Heart left ventricle (tissue), 16 donors: Measurements from ENCODE around the gene CCNJL. TPM values are rescaled to one million over a fixed set of nuclear protein-coding genes. Genes with fewer than 3 reads are reported as not detected.

ENCODE experiments used
- ATAC-seq, 4 donors: fragments of 200-7000 bp; cut with Tn5 transposase; one replicate each; pipeline ENCODE4 v1.9.1; 2020 to 2022; ENCODE audit warnings: moderate library complexity in 4 of 4, mild to moderate bottlenecking in 3 of 4, moderate number of reproducible peaks in 1 of 4
- DNase-seq, 5 donors: peaks; one replicate each; pipeline ENCODE4 v3.0.0-alpha.2; 2020
- H3K27ac ChIP-seq, 12 donors: fragments of 200-600 bp; sonication (generic) in 4 of 12; one replicate each; pipeline versions ENCODE4 v1.5.0 to v1.8.0; 2016 to 2022; ENCODE audit warnings: mild to moderate bottlenecking in 2 of 12
- H3K27me3 ChIP-seq, 9 donors: fragments of 200-600 bp; sonication (generic) in 2 of 9; one replicate each; pipeline versions ENCODE4 v1.5.1 to v1.8.0; 2016 to 2022; ENCODE audit warnings: mild to moderate bottlenecking in 3 of 9
- H3K36me3 ChIP-seq, 9 donors: fragments of 200-600 bp; sonication (generic) in 2 of 9; one replicate each; pipeline versions ENCODE4 v1.5.0 to v1.8.0; 2018 to 2022; ENCODE audit warnings: mild to moderate bottlenecking in 2 of 9
- H3K4me1 ChIP-seq, 12 donors: fragments of 200-600 bp; sonication (generic) in 4 of 12; one replicate each; pipeline versions ENCODE4 v1.5.0 to v1.8.0; 2016 to 2022; ENCODE audit warnings: mild to moderate bottlenecking in 3 of 12
- H3K4me3 ChIP-seq, 12 donors: fragments of 200-600 bp; sonication (generic) in 4 of 12; one replicate each; pipeline versions ENCODE4 v1.5.0 to v1.8.0; 2017 to 2022; ENCODE audit warnings: mild to moderate bottlenecking in 9 of 12, moderate library complexity in 4 of 12
- H3K9me3 ChIP-seq, 12 donors: fragments of 200-600 bp; sonication (generic) in 4 of 12; one replicate each; pipeline versions ENCODE4 v1.5.0 to v1.8.0; 2016 to 2022; ENCODE audit warnings: mild to moderate bottlenecking in 1 of 12
- POLR2A ChIP-seq, 2 donors: fragments of 450-650 bp; IDR thresholded peaks; one replicate each; pipeline ENCODE4 v1.6.1; 2017; ENCODE audit warnings: antibody characterized with exemption in 2 of 2, mild to moderate bottlenecking in 2 of 2, moderate library complexity in 2 of 2
- WGBS, 4 donors: extraction: QIAGEN DNeasy Blood & Tissue Kit in 2 of 4; methylation state at CpG; one replicate each; pipeline versions ENCODE4 v1.1.5 to v1.1.7; 2013 to 2018; 5-methylcytosine and 5-hydroxymethylcytosine counted together
- intact Hi-C, 10 donors: fragments of 100-400 bp; cut with DNase I; formaldehyde crosslinking; loops; one replicate each; pipeline versions ENCODE4 v1.11.1 to v1.14.2; 2022
- polyA plus RNA-seq, 2 donors: library from polyadenylated mRNA; stranded (reverse); fragments of 200-250 nt; gene quantifications; one replicate each; pipeline ENCODE4 v1.2.3, GENCODE V29; 2013
- total RNA-seq, 9 donors: library from RNA; depleted of rRNA in 2 of 9; stranded (reverse); fragments of >200 nt in 2 of 9; fragmentation: NEBNext Ultra II Directional in 3 of 9; extraction: Animal tissue kit (Norgen Biotek cat#: 25700) in 3 of 9; gene quantifications; one replicate each; pipeline versions ENCODE4 v1.1.0 to v1.2.4, GENCODE V29; 2016 to 2023
- TF ChIP-seq, protein P1 (sequence below), 12 donors: fragments of 200-600 bp; sonication (generic) in 4 of 12; IDR thresholded peaks; one replicate each; pipeline versions ENCODE4 v1.5.0 to v1.8.0; 2018 to 2022; ENCODE audit warnings: antibody characterized with exemption in 12 of 12, mild to moderate bottlenecking in 5 of 12
- donor health status: ischemic (EF 13 %, LVEDD 7.1; RV severe dilation, severe dysfunction).
- donor health status: healthy with polysubstance abuse.
- donor health status: DM: no; HTN: yes; CAD: no.
- donor health status: DM: no; HTN: no; CAD: no.
- donor health status: ischemic (EF 25% LVEDD 6.9; RV normal size, moderate dysfunction).
- donor health status: ischemic (EF 25% LVEDD 5.7; RV mildly dilated, moderate dysfunction).
- donor health status: healthy.
- donor health status: DM: yes; HTN: yes; CAD: no.
- donor health status: ischemic (EF 35%, LVEDD 5.7; RV mildly dilated, moderate dysfunction).
- donor health status: nonischemic (EF 11% LVEDD 7.7; RV severe dilation, severe dysfunction).
- donor health status: DM: yes; HTN: yes; CAD: no.
- donor health status: PGD.
- donor health status: ischemic (EF 29% LVEDD 5.4; RV normal size, mild dysfunction).
- donor health status: nonischemic (EF 23%, LVEDD 6.1; RV moderate dilation, normal function).

The CCNJL gene
- total and polyA plus RNA-seq, 11 donors: 3.5 to 12.4 (median 7.2) TPM

- Histone ChIP-seq H3K9me3 (no peaks in the 10 kb centered on the region), H3K27ac (no peak overlapping the region), H3K4me3 (no peak overlapping the region), H3K4me1 (no peaks in the 10 kb centered on the region), H3K27me3 (no peaks in the 10 kb centered on the region), H3K36me3 (no peaks in the 10 kb centered on the region)
- DNase-seq: no peak
- TF ChIP-seq, protein P1, sequence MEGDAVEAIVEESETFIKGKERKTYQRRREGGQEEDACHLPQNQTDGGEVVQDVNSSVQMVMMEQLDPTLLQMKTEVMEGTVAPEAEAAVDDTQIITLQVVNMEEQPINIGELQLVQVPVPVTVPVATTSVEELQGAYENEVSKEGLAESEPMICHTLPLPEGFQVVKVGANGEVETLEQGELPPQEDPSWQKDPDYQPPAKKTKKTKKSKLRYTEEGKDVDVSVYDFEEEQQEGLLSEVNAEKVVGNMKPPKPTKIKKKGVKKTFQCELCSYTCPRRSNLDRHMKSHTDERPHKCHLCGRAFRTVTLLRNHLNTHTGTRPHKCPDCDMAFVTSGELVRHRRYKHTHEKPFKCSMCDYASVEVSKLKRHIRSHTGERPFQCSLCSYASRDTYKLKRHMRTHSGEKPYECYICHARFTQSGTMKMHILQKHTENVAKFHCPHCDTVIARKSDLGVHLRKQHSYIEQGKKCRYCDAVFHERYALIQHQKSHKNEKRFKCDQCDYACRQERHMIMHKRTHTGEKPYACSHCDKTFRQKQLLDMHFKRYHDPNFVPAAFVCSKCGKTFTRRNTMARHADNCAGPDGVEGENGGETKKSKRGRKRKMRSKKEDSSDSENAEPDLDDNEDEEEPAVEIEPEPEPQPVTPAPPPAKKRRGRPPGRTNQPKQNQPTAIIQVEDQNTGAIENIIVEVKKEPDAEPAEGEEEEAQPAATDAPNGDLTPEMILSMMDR (IDR thresholded peaks at IDR 0.05): no peak
- no peak for TF ChIP-seq POLR2A (IDR thresholded peaks at IDR 0.05)
- WGBS, 4 donors: 64 to 78% (median 74%) methylated on average over 2 of the region's 2 CpGs
- ATAC-seq: no peak
- intact Hi-C loops: no loop called here
Observed at GRCh38 chr5:160324886-160325285, 12.5 kb upstream of the CCNJL start.

GRCh38 chr5:160318409-160318808 is 6.0 kb upstream of the CCNJL start:
- peak in 1 of 4 donors; percentile 49 for ATAC-seq
- Histone ChIP-seq H3K27me3 (peaks cover 0 to 10% (median 0%) of the 10 kb centered on the region in 9 donors), H3K36me3 (no peaks in the 10 kb centered on the region), H3K9me3 (no peaks in the 10 kb centered on the region), H3K4me1 (peaks cover 0 to 3% (median 0%) of the 10 kb centered on the region in 12 donors), H3K4me3 (no peak overlapping the region), H3K27ac (no peak overlapping the region)
- DNase-seq: no peak
- intact Hi-C loops: no loop called here
- 94 to 97% (median 94%) methylated on average over 4 of the region's 4 CpGs for WGBS, 4 donors
- no peak for TF ChIP-seq POLR2A (IDR thresholded peaks at IDR 0.05)
- TF ChIP-seq, protein P1 (IDR thresholded peaks at IDR 0.05): no peak

- DNase-seq (no peak), ATAC-seq (no peak)
- Histone ChIP-seq H3K4me1 (peaks cover 0 to 8% (median 2%) of the 10 kb centered on the region in 12 donors), H3K4me3 (no peak overlapping the region), H3K27ac (no peak overlapping the region), H3K36me3 (no peaks in the 10 kb centered on the region), H3K9me3 (no peaks in the 10 kb centered on the region), H3K27me3 (peaks cover 0 to 20% (median 0%) of the 10 kb centered on the region in 9 donors)
- 54 to 59% (median 55%) methylated on average over 5 of the region's 5 CpGs for WGBS, 4 donors
- TF ChIP-seq, protein P1 (IDR thresholded peaks at IDR 0.05): no peak
- TF ChIP-seq POLR2A (IDR thresholded peaks at IDR 0.05): no peak
- intact Hi-C loops: no loop called here
Observed at GRCh38 chr5:160317434-160317833, 5.1 kb upstream of the CCNJL start.

DNA sequence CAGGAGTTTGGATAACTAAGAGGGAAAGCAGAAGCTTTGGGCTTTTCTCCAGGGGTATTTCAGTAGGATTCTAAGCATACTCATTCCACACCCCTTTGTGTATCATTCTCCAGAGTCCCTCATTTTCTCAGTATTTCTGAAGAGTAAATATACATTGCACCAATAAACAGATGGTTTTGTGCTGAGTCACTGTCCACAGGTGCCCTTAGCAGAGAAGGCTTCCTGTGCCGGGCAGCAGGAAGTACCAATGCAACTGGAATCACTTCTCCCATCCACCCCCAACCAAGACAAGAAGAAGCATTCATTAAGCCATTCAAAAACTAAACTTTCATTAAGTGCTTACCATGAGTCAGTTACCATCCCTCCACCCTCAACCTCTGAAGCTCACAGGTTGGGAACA is 3.6 kb upstream of the CCNJL start:
- WGBS, 4 donors: 30 to 50% (median 39%) methylated on average over 1 of the region's 1 CpG

More for the DNA sequence above, 3.6 kb upstream of the CCNJL start:
- H3K4me1 ChIP-seq: peaks cover 0 to 16% (median 5%) of the 10 kb centered on the region in 12 donors
- H3K4me3 ChIP-seq: no peak overlapping the region
- no peaks in the 10 kb centered on the region for H3K9me3 ChIP-seq
- peaks cover 0 to 33% (median 0%) of the 10 kb centered on the region in 9 donors for H3K27me3 ChIP-seq
- intact Hi-C loops: no loop called here
- DNase-seq (no peak), ATAC-seq (no peak)
- TF ChIP-seq, protein P1 (IDR thresholded peaks at IDR 0.05): no peak
- no peak for TF ChIP-seq POLR2A (IDR thresholded peaks at IDR 0.05)
- H3K36me3 ChIP-seq: no peaks in the 10 kb centered on the region
- H3K27ac ChIP-seq: no peak overlapping the region
